ENCODE data around the gene SLC17A1. TPM values are rescaled to one million over a fixed set of nuclear protein-coding genes. Genes with fewer than 3 reads are reported as not detected.
"Not testable (repeated sequence)": the region's sequence is repeated elsewhere in the genome, so short reads cannot be mapped to it uniquely, and the experiment has no call there.

Gene SLC17A1
- total RNA-seq, 1 donor from 2014 or later: not detected

- DNase-seq (ENCODE audit: low spot score in 2 of 2) (no peak), FAIRE-seq (no peak)
These were observed 67.2 kb downstream of the SLC17A1 start for GRCh38 chr6:25764611-25765010.

GRCh38 chr6:25757936-25758642 is 73.8 kb downstream of the SLC17A1 start:
- FAIRE-seq: no peak
- DNase-seq (ENCODE audit: low spot score in 2 of 2): no peak

GRCh38 chr6:25756382-25757363 is 75.2 kb downstream of the SLC17A1 start:
- no peak for FAIRE-seq
- no peak for DNase-seq (ENCODE audit: low spot score in 2 of 2)

GRCh38 chr6:25755483-25755882 is 76.4 kb downstream of the SLC17A1 start:
- DNase-seq (ENCODE audit: low spot score in 2 of 2) (no peak), FAIRE-seq (no peak)

- FAIRE-seq: no peak
- DNase-seq (ENCODE audit: low spot score in 2 of 2): no peak
These were observed 77.3 kb downstream of the SLC17A1 start, which contains the start of gene SLC17A4 for GRCh38 chr6:25754535-25754934. Gene SLC17A4, plus strand, starts transcription at chr6:25754742. Its CDS starts 7,221 bp downstream, at chr6:25761963.

- DNase-seq (ENCODE audit: low spot score in 2 of 2) (no peak), FAIRE-seq (no peak)
These were observed 78.8 kb downstream of the SLC17A1 start for GRCh38 chr6:25753079-25753478.

- FAIRE-seq (no peak), DNase-seq (ENCODE audit: low spot score in 2 of 2) (no peak)
These were observed 80.9 kb downstream of the SLC17A1 start for GRCh38 chr6:25750906-25751305.

GRCh38 chr6:25749837-25750236 is 82.0 kb downstream of the SLC17A1 start:
- FAIRE-seq: no peak
- DNase-seq (ENCODE audit: low spot score in 2 of 2): no peak

- not testable (repeated sequence) for DNase-seq (ENCODE audit: low spot score in 2 of 2); FAIRE-seq
These were observed 83.0 kb downstream of the SLC17A1 start for GRCh38 chr6:25748601-25749517.

- no peak for DNase-seq (ENCODE audit: low spot score in 2 of 2)
- no peak for FAIRE-seq
These were observed 83.8 kb downstream of the SLC17A1 start for GRCh38 chr6:25748049-25748448.

GRCh38 chr6:25747477-25747876 is 84.4 kb downstream of the SLC17A1 start:
- DNase-seq (ENCODE audit: low spot score in 2 of 2) (no peak), FAIRE-seq (no peak)

- DNase-seq (ENCODE audit: low spot score in 2 of 2): no peak
These were observed 84.9 kb downstream of the SLC17A1 start for GRCh38 chr6:25746968-25747367.

GRCh38 chr6:25745836-25746235 is 86.0 kb downstream of the SLC17A1 start:
- DNase-seq (ENCODE audit: low spot score in 2 of 2) (no peak), FAIRE-seq (no peak)

More at GRCh38 chr6:25746968-25747367, 84.9 kb downstream of the SLC17A1 start:
- no peak for FAIRE-seq

- DNase-seq (ENCODE audit: low spot score in 2 of 2): no peak
These were observed 88.0 kb downstream of the SLC17A1 start for GRCh38 chr6:25743868-25744267.

GRCh38 chr6:25735261-25735660 is 96.6 kb downstream of the SLC17A1 start:
- no peak for FAIRE-seq

More at GRCh38 chr6:25743868-25744267, 88.0 kb downstream of the SLC17A1 start:
- FAIRE-seq: no peak

More at GRCh38 chr6:25735261-25735660, 96.6 kb downstream of the SLC17A1 start:
- no peak for DNase-seq (ENCODE audit: low spot score in 2 of 2)

Other genes starting within 250 kb of the SLC17A1 start
- 30.2 TPM for gene SCGN, start 179.8 kb downstream of the SLC17A1 start, total RNA-seq
- gene SLC17A4, start 77.3 kb downstream of the SLC17A1 start, total RNA-seq: under 0.01 TPM
- gene SLC17A3, start 42.2 kb upstream of the SLC17A1 start, total RNA-seq: not detected
- not detected for gene SLC17A2, start 98.6 kb upstream of the SLC17A1 start, total RNA-seq
- gene TRIM38, start 130.8 kb upstream of the SLC17A1 start, total RNA-seq: 0.41 TPM

Data from frontal cortex (tissue), 4 donors.